GM12865 (cell line): ENCODE measurements around the gene SLC29A3.
A peak's percentile ranks its signal among the peaks of the same experiment; 100 is the strongest.

Experiments
- DNase-seq: peaks from one replicate; pipeline ENCODE4 v3.0.0; 2010; ENCODE audit warnings: low read depth
- H3K4me3 ChIP-seq: 2 replicates; pipeline ENCODE4 v1.5.1; 2011; ENCODE audit warnings: mild to moderate bottlenecking, low read depth, low read length, control low read depth
- TF ChIP-seq, protein P1 (sequence below): IDR thresholded peaks from 2 replicates; pipeline ENCODE4 v1.5.1; 2011; ENCODE audit warnings: low read length, control low read depth, low read depth, inconsistent platforms; ENCODE audit not compliant: insufficient read depth; ENCODE audit errors: missing control alignments

Gene SLC29A3

DNA sequence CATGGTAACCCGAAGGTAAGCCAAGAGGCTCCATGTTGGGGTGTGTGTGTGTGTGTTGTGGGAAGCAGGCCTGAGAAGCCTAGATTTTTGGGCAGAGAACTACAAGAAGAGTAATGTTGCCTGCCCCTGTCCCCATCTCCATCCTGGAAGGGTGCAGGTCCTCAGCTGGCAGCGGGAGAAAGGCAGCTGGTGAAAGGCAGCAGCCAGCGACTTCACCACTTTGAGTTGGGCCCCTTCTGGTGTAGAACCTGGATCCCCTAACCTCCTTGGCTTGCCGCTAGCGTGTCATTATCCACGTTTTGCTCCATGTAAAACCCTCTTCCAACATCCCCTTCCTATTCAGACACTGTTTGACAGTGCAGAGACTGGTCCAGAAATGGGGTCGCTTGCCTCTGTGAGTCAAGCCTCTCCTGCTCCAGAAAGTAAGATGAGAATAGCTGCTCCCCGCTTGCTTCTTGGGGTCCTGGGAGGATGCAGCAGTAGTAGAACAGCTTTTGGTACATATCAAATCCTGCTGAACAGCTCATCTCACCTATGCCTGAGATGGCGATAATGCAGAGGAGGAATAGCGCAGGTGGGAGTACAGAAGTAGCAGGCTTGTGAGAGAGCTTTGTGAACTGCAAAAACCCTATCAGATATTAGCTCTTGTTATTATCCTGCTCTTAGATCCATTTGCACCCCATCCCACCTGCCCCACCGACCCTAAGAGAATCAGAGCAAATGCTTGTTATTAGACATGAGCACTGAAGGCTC lies 55.6 kb downstream of the SLC29A3 start:
- H3K4me3 ChIP-seq = no peak overlapping the region
- TF ChIP-seq, protein P1, sequence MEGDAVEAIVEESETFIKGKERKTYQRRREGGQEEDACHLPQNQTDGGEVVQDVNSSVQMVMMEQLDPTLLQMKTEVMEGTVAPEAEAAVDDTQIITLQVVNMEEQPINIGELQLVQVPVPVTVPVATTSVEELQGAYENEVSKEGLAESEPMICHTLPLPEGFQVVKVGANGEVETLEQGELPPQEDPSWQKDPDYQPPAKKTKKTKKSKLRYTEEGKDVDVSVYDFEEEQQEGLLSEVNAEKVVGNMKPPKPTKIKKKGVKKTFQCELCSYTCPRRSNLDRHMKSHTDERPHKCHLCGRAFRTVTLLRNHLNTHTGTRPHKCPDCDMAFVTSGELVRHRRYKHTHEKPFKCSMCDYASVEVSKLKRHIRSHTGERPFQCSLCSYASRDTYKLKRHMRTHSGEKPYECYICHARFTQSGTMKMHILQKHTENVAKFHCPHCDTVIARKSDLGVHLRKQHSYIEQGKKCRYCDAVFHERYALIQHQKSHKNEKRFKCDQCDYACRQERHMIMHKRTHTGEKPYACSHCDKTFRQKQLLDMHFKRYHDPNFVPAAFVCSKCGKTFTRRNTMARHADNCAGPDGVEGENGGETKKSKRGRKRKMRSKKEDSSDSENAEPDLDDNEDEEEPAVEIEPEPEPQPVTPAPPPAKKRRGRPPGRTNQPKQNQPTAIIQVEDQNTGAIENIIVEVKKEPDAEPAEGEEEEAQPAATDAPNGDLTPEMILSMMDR = no peak
- DNase-seq = no peak

DNA sequence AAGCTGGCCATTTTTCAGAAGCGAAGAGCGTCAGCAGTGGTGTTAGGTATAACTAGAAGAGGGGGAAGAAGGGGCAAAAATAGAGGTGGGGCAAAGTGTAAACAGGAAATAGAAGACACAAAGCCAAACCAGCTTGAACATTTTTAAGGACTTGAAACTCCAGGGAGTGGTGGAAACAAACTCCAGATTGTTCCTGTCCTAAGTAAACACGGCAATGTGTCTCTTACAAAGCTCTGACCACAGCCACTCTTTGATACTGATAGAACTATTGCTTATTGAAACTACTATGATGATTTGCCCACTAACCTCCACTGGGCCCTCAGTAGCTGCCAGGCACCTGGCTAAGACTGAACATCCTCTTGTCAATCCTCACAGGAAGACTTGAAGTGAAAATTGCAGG lies 56.9 kb downstream of the SLC29A3 start:
- TF ChIP-seq, protein P1 = no peak
- peak; percentile 6 for DNase-seq
- H3K4me3 ChIP-seq = no peak overlapping the region

- TF ChIP-seq, protein P1 = no peak
- peak; percentile 21 for DNase-seq
- H3K4me3 ChIP-seq = no peak overlapping the region
Measured at GRCh38 chr10:71378336-71379117, 59.5 kb downstream of the SLC29A3 start.

DNA sequence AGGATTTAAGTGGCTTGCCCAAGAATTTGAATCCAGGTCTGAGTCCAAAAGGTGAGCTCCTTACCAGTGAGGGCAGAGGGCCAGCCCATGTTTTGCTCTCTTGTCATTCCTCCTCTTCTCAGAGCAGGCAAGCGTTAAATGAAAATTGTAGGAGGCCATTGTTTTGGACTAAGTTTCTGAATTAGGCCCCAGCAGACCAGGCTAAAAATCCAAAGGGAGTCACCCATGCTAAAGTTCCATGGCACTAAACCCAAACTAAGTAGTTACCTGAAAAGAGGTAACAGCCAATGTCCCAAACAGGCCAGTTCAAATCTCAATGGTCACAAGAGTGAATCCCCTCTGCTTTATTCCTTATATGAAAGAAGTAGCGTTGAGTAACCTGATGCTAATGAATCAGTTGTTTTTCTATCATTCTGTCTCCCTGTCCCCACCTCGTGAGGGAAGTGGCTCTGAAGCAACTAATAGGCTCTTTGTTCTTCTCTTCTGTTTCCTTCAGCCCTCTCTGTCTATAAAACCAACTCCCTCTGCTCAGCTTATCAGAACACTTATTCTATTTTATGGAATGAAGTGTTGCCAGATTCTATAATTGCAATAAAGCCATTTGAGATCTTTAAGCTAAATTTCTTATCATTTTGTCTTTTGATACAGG lies 60.2 kb downstream of the SLC29A3 start:
- TF ChIP-seq, protein P1 = no peak
- no peak for DNase-seq
- H3K4me3 ChIP-seq = no peak overlapping the region

- H3K4me3 ChIP-seq = no peak overlapping the region
- no peak for DNase-seq
- TF ChIP-seq, protein P1 = no peak
Measured at GRCh38 chr10:71380841-71381240, 61.8 kb downstream of the SLC29A3 start.

DNA sequence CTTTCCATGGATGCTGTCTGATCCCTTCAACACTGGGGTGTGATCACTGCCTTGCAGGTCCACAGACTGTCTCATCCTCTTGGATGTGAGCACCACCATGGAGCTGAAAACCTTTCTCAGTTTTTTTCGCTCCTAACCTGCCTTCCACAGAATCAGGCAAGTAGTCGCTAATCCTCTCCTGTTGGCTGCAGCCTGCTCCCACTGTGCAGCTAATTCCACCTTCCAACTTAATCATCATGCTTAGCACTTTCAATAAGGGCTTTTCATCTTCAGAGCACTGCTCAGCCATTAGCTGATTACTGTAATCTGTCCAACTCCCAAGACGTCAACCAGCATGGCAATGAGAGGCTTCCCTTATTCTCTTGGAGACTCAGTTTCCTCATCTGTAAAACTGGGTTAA lies 62.6 kb downstream of the SLC29A3 start:
- no peak overlapping the region for H3K4me3 ChIP-seq
- TF ChIP-seq, protein P1 = no peak
- DNase-seq = no peak
